Fibroblast of lung (primary cell): ENCODE measurements around the gene TEDC1. TPM values are rescaled to one million over a fixed set of nuclear protein-coding genes. Genes with fewer than 3 reads are reported as not detected.

Experiments used
- DNase-seq, 2 donors: peaks; one replicate each; pipeline versions ENCODE4 v3.0.0 to v3.0.0-alpha.2; 2010; ENCODE audit warnings: low read depth in 2 of 2
- H2AFZ ChIP-seq: 2 replicates; pipeline ENCODE4 v1.5.1; 2012; ENCODE audit warnings: low read length, control low read depth, inconsistent platforms
- H3K27ac ChIP-seq: 2 replicates; pipeline ENCODE4 v1.5.1; 2011; ENCODE audit warnings: low read length, control low read depth; ENCODE audit not compliant: insufficient read depth
- H3K27me3 ChIP-seq: 2 replicates; pipeline ENCODE4 v1.5.1; 2011; ENCODE audit warnings: mild to moderate bottlenecking, low read length; ENCODE audit not compliant: control insufficient read depth, insufficient read depth
- H3K36me3 ChIP-seq: 2 replicates; pipeline ENCODE4 v1.5.1; 2011; ENCODE audit warnings: low read length; ENCODE audit not compliant: control insufficient read depth, insufficient read depth
- H3K4me1 ChIP-seq: 2 replicates; pipeline ENCODE4 v1.5.1; 2011; ENCODE audit warnings: low read length; ENCODE audit not compliant: control insufficient read depth, insufficient read depth; ENCODE audit errors: extremely low read depth
- H3K4me2 ChIP-seq: 2 replicates; pipeline ENCODE4 v1.5.1; 2011; ENCODE audit warnings: low read length, control low read depth; ENCODE audit not compliant: insufficient read depth; ENCODE audit errors: extremely low read depth
- H3K4me3 ChIP-seq, 4 experiments: fragments of 200-600 bp in 1 of 4; sonication (generic) in 1 of 4; replicated peaks in 1 of 4; 2 replicates each; pipeline ENCODE4 v1.5.1; 2011 to 2016; ENCODE audit warnings: low read length in 4 of 4, low read depth in 3 of 4, mild to moderate bottlenecking in 3 of 4, control low read depth in 2 of 4, inconsistent platforms in 1 of 4, mixed read lengths in 1 of 4; ENCODE audit not compliant: insufficient read depth in 1 of 4; ENCODE audit errors: control extremely low read depth in 1 of 4
- H3K79me2 ChIP-seq: 2 replicates; pipeline ENCODE4 v1.5.1; 2012; ENCODE audit warnings: mild to moderate bottlenecking, low read length, inconsistent platforms; ENCODE audit not compliant: control insufficient read depth, insufficient read depth
- H3K9ac ChIP-seq: 2 replicates; pipeline ENCODE4 v1.5.1; 2011; ENCODE audit warnings: mild to moderate bottlenecking, low read length, control low read depth; ENCODE audit not compliant: insufficient read depth
- H3K9me3 ChIP-seq: 2 replicates; pipeline ENCODE4 v1.5.1; 2012; ENCODE audit warnings: low read depth, low read length; ENCODE audit not compliant: control insufficient read depth, insufficient read depth
- H4K20me1 ChIP-seq: 2 replicates; pipeline ENCODE4 v1.5.1; 2011; ENCODE audit warnings: low read length; ENCODE audit not compliant: control insufficient read depth, insufficient read depth; ENCODE audit errors: extremely low read depth
- CTCF ChIP-seq, 2 donors: IDR thresholded peaks in 1 of 2; conservative IDR thresholded peaks in 1 of 2; 1 replicate in 1 of 2; 2 replicates in 1 of 2; pipeline ENCODE4 v1.5.1; 2011 to 2012; ENCODE audit warnings: low read length in 2 of 2, control low read depth in 1 of 2, inconsistent platforms in 1 of 2, low read depth in 1 of 2, mild to moderate bottlenecking in 1 of 2
- EZH2 ChIP-seq: IDR thresholded peaks from 2 replicates; pipeline ENCODE4 v1.5.1; 2012; ENCODE audit warnings: low read length, control low read depth, mild to moderate bottlenecking; ENCODE audit errors: missing control alignments
- polyA plus RNA-seq, 2 donors: library from polyadenylated mRNA; depleted of rRNA in 1 of 2; stranded (reverse) in 1 of 2; unstranded in 1 of 2; fragments of >200 nt; gene quantifications; 2 replicates each; pipeline ENCODE4 v1.2.1, GENCODE V29; 2011 to 2012; ENCODE audit warnings: missing spikeins in 1 of 2
- total RNA-seq: library from RNA; depleted of rRNA; stranded (reverse); fragments of >200 nt; gene quantifications from 2 replicates; pipeline ENCODE4 v1.2.1, GENCODE V29; 2014

The TEDC1 gene
- total and polyA plus RNA-seq, 2 donors (not counting 1 experiment from before 2014, with no cell fraction given), result 0.69 to 2.5 TPM

DNA sequence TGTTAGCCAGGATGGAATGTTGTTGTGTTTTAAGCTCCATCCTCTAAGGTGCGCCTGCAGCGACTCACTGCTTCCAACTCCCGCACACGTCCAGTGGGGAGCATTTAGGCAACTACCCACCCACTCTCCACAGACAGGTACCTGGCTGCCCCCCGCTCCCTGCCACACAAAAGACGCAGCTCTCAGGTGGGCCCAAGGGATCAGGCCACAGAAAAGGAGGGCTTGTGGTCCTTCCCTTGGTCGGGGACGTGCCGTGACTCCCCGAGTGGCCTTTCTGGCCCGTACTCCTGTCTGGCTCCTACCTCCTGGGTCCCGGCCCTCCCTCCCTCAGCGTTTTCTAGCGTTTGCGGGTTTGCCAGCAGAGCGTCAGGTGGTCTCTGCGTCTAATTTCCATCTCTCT lies 16.2 kb downstream of the TEDC1 start:
- no peak for DNase-seq
- H3K4me1 ChIP-seq, result no peaks in the 10 kb centered on the region
- no peaks in the 10 kb centered on the region for H3K36me3 ChIP-seq
- H4K20me1 ChIP-seq, result no peaks in the 10 kb centered on the region
- TF ChIP-seq CTCF (conservative IDR thresholded peaks at IDR 0.05 in 1 of 2, IDR thresholded peaks at IDR 0.05 in 1 of 2; ENCODE audit: low read depth in 1 of 2, low read length in 2 of 2) (no peak), EZH2 (no peak)
- H2AFZ ChIP-seq, result no peak overlapping the region
- no peak overlapping the region for H3K4me2 ChIP-seq
- no peak overlapping the region for H3K9ac ChIP-seq
- no peaks in the 10 kb centered on the region for H3K79me2 ChIP-seq
- H3K27ac ChIP-seq, result no peak overlapping the region
- H3K9me3 ChIP-seq, result no peaks in the 10 kb centered on the region
- no peak overlapping the region for H3K4me3 ChIP-seq
- no peaks in the 10 kb centered on the region for H3K27me3 ChIP-seq

- no peak for DNase-seq
- TF ChIP-seq CTCF (conservative IDR thresholded peaks at IDR 0.05 in 1 of 2, IDR thresholded peaks at IDR 0.05 in 1 of 2; ENCODE audit: low read depth in 1 of 2, low read length in 2 of 2) (no peak), EZH2 (no peak)
Observed at GRCh38 chr14:105508069-105508468, 17.0 kb downstream of the TEDC1 start.

GRCh38 chr14:105508601-105509000 lies 17.6 kb downstream of the TEDC1 start:
- H3K27ac ChIP-seq, result no peak overlapping the region
- no peaks in the 10 kb centered on the region for H3K27me3 ChIP-seq
- no peak overlapping the region for H2AFZ ChIP-seq
- H3K9me3 ChIP-seq, result no peaks in the 10 kb centered on the region
- no peak overlapping the region for H3K9ac ChIP-seq
- no peaks in the 10 kb centered on the region for H3K79me2 ChIP-seq
- TF ChIP-seq EZH2, result no peak
- H4K20me1 ChIP-seq, result no peaks in the 10 kb centered on the region
- no peak for DNase-seq
- H3K4me1 ChIP-seq, result no peaks in the 10 kb centered on the region
- no peaks in the 10 kb centered on the region for H3K36me3 ChIP-seq
- no peak overlapping the region for H3K4me2 ChIP-seq
- H3K4me3 ChIP-seq, result no peak overlapping the region

More at GRCh38 chr14:105508069-105508468, 17.0 kb downstream of the TEDC1 start:
- Histone ChIP-seq H3K9ac (no peak overlapping the region), H3K79me2 (no peaks in the 10 kb centered on the region), H3K27ac (no peak overlapping the region), H3K4me3 (no peak overlapping the region), H3K36me3 (no peaks in the 10 kb centered on the region), H2AFZ (no peak overlapping the region), H3K9me3 (no peaks in the 10 kb centered on the region), H3K4me2 (no peak overlapping the region), H4K20me1 (no peaks in the 10 kb centered on the region), H3K4me1 (no peaks in the 10 kb centered on the region), H3K27me3 (no peaks in the 10 kb centered on the region)
